ENCODE results near the gene FN3KRP. TPM values are rescaled to one million over a fixed set of nuclear protein-coding genes. Genes with fewer than 3 reads are reported as not detected.

Gene FN3KRP
- total RNA-seq, 4 donors from 2014 or later: 13.1 to 21.2 (median 18.3) TPM

GRCh38 chr17:82720204-82720603 is 3.7 kb downstream of the FN3KRP start:
- intact Hi-C loops (cut with DNase I; ENCODE audit: low total_unique reads): no loop called here
- TF ChIP-seq POLR2A (IDR thresholded peaks at IDR 0.05): no peak
- TF ChIP-seq CTCF (IDR thresholded peaks at IDR 0.05): no peak
- WGBS, 2 donors: 91 to 93% methylated on average over 19 of the region's 19 CpGs
- DNase-seq (ENCODE audit: low spot score in 2 of 2): no peak
- no peak overlapping the region for H3K4me3 ChIP-seq (ENCODE audit: low read depth, poor library complexity, severe bottlenecking)

GRCh38 chr17:82722341-82723013 is 6.0 kb downstream of the FN3KRP start:
- no peak for DNase-seq (ENCODE audit: low spot score in 2 of 2)
- TF ChIP-seq POLR2A (IDR thresholded peaks at IDR 0.05) (no peak), CTCF (IDR thresholded peaks at IDR 0.05) (no peak)
- 84 to 86% methylated on average over 19 of the region's 19 CpGs for WGBS, 2 donors
- no peak overlapping the region for H3K4me3 ChIP-seq (ENCODE audit: low read depth, poor library complexity, severe bottlenecking)
- intact Hi-C loops (cut with DNase I; ENCODE audit: low total_unique reads): no loop called here

GRCh38 chr17:82723169-82723807 is 6.8 kb downstream of the FN3KRP start:
- WGBS, 2 donors: 89 to 91% methylated on average over 26 of the region's 26 CpGs
- no peak overlapping the region for H3K4me3 ChIP-seq (ENCODE audit: low read depth, poor library complexity, severe bottlenecking)
- no peak for DNase-seq (ENCODE audit: low spot score in 2 of 2)
- intact Hi-C loops (cut with DNase I; ENCODE audit: low total_unique reads): no loop called here
- TF ChIP-seq CTCF (IDR thresholded peaks at IDR 0.05): no peak
- no peak for TF ChIP-seq POLR2A (IDR thresholded peaks at IDR 0.05)

- WGBS, 2 donors: 96% methylated on average over 10 of the region's 10 CpGs
- TF ChIP-seq CTCF (IDR thresholded peaks at IDR 0.05) (no peak), POLR2A (IDR thresholded peaks at IDR 0.05) (no peak)
- intact Hi-C loops (cut with DNase I; ENCODE audit: low total_unique reads): no loop called here
- no peak for DNase-seq (ENCODE audit: low spot score in 2 of 2)
- H3K4me3 ChIP-seq (ENCODE audit: low read depth, poor library complexity, severe bottlenecking): no peak overlapping the region
Measured at GRCh38 chr17:82726427-82726826, 9.9 kb downstream of the FN3KRP start.

GRCh38 chr17:82729479-82730260 is 13.2 kb downstream of the FN3KRP start:
- no peak overlapping the region for H3K4me3 ChIP-seq (ENCODE audit: low read depth, poor library complexity, severe bottlenecking)
- no peak for DNase-seq (ENCODE audit: low spot score in 2 of 2)
- no peak for TF ChIP-seq POLR2A (IDR thresholded peaks at IDR 0.05)
- no peak for TF ChIP-seq CTCF (IDR thresholded peaks at IDR 0.05)
- 88 to 90% methylated on average over 47 of the region's 48 CpGs for WGBS, 2 donors
- intact Hi-C loops (cut with DNase I; ENCODE audit: low total_unique reads): no loop called here
